Calu3 (cell line): ENCODE measurements around the gene EBF4. TPM values are rescaled to one million over a fixed set of nuclear protein-coding genes. Genes with fewer than 3 reads are reported as not detected.

Experiments used
- Bru-seq: library from RNA; stranded (reverse); fragments of 400-500 nt; gene quantifications from one replicate; lab custom pipeline; 2021; lab: Mats Ljungman, UMichigan
- BruChase-seq, 2 experiments: library from RNA; stranded (reverse); fragments of 400-500 nt; gene quantifications; one replicate each; lab custom pipeline; 2021; lab: Mats Ljungman, UMichigan
- BruUV-seq: library from RNA; stranded (reverse); fragments of 400-500 nt; replicated peaks from 2 replicates; lab custom pipeline; 2021; lab: Mats Ljungman, UMichigan
- CTCF ChIA-PET: fragments of 300-600 bp; sonication (Branson Sonifier 250); formaldehyde crosslinking; loops from one replicate; lab custom pipeline; 2022; ENCODE audit warnings: antibody characterized with exemption; lab: Charles Lee
- DNase-seq: peaks from one replicate; pipeline ENCODE4 v3.0.0; 2022
- H3K27ac Mint-ChIP-seq: one replicate; pipeline ENCODE4 v1.8.0; 2022; ENCODE audit warnings: mixed read lengths; ENCODE audit not compliant: unreplicated experiment
- H3K27me3 Mint-ChIP-seq: one replicate; pipeline ENCODE4 v1.8.0; 2022; ENCODE audit warnings: mixed read lengths; ENCODE audit not compliant: unreplicated experiment
- H3K36me3 Mint-ChIP-seq: one replicate; pipeline ENCODE4 v1.8.0; 2022; ENCODE audit warnings: mild to moderate bottlenecking, moderate library complexity, mixed read lengths; ENCODE audit not compliant: insufficient read depth, unreplicated experiment
- H3K4me1 Mint-ChIP-seq: one replicate; pipeline ENCODE4 v1.8.0; 2022; ENCODE audit warnings: mild to moderate bottlenecking, low read depth, mixed read lengths; ENCODE audit not compliant: unreplicated experiment
- H3K4me3 Mint-ChIP-seq: one replicate; pipeline ENCODE4 v1.8.0; 2022; ENCODE audit warnings: mild to moderate bottlenecking, low read depth, moderate library complexity, mixed read lengths; ENCODE audit not compliant: unreplicated experiment
- H3K9me3 Mint-ChIP-seq: one replicate; pipeline ENCODE4 v1.8.0; 2022; ENCODE audit warnings: low read depth, mixed read lengths; ENCODE audit not compliant: unreplicated experiment
- CTCF ChIP-seq: fragments of 200-600 bp; IDR thresholded peaks from one replicate; pipeline ENCODE4 v1.8.0; 2022; ENCODE audit warnings: antibody characterized with exemption; ENCODE audit not compliant: unreplicated experiment
- intact Hi-C: fragments of 100-400 bp; cut with micrococcal nuclease; formaldehyde crosslinking; loops from one replicate; pipeline ENCODE4 v1.10.0; 2022; ENCODE audit not compliant: unreplicated experiment
- long read RNA-seq: library from polyadenylated mRNA; stranded (forward); transcript quantifications from one replicate; pipeline ENCODE4 v2.0.0, GENCODE V29; 2022
- total RNA-seq: library from RNA; stranded (reverse); gene quantifications from 2 replicates; pipeline ENCODE4 v1.2.3, GENCODE V29; 2022

EBF4 gene
- total RNA-seq (4.3 and 6.6 TPM in 2 replicates), Bru-seq, nascent RNA (percentile 24 among the genes with signal in this experiment), BruChase-seq, experiment 1, labeled RNA remaining after a 6-hour chase (percentile 29 among the genes with signal in this experiment), BruChase-seq, experiment 2, labeled RNA remaining after a 2-hour chase (percentile 33 among the genes with signal in this experiment)
- long read RNA-seq: 0 reads

- Mint-ChIP-seq H3K36me3 (peaks cover 13% of the 10 kb centered on the region), H3K9me3 (no peaks in the 10 kb centered on the region), H3K27me3 (peaks cover 63% of the 10 kb centered on the region), H3K4me3 (peak within 1 kb of the TSS; percentile 88), H3K27ac (peak within 1 kb of the TSS; percentile 83), H3K4me1 (peaks cover 12% of the 10 kb centered on the region)
- no TSS peak for BruUV-seq
- intact Hi-C loops: no loop called here
- DNase-seq: peak; percentile 9
- CTCF ChIA-PET: no interaction called here
- no peak for TF ChIP-seq CTCF
Observed at GRCh38 chr20:2692036-2692885, at the start of gene EBF4. Gene EBF4 (plus strand): TSS chr20:2692780. CDS start chr20:2693646, 866 bp downstream.

- H3K27ac Mint-ChIP-seq: no peak overlapping the region
- peaks cover 4% of the 10 kb centered on the region for H3K36me3 Mint-ChIP-seq
- no peaks in the 10 kb centered on the region for H3K4me1 Mint-ChIP-seq
- TF ChIP-seq CTCF: no peak
- no TSS peak for BruUV-seq
- no peaks in the 10 kb centered on the region for H3K9me3 Mint-ChIP-seq
- DNase-seq: no peak
- intact Hi-C loops: no loop called here
- CTCF ChIA-PET: no interaction called here
- no peaks in the 10 kb centered on the region for H3K27me3 Mint-ChIP-seq
- H3K4me3 Mint-ChIP-seq: no peak overlapping the region
Observed at GRCh38 chr20:2643708-2644107, 48.9 kb upstream of the EBF4 start.

- H3K4me1 Mint-ChIP-seq: peaks cover 9% of the 10 kb centered on the region
- CTCF ChIA-PET: interaction anchor here (0.6 to 1.0 kb wide), 5 partner anchors 12 to 333 kb away, joined by 3 to 5 read pairs (median 3); partner anchors contain the start of gene IDH3B
- H3K27me3 Mint-ChIP-seq: no peaks in the 10 kb centered on the region
- H3K9me3 Mint-ChIP-seq: no peaks in the 10 kb centered on the region
- peak; percentile 93 for DNase-seq
- peak within 1 kb of the TSS; percentile 70 for H3K27ac Mint-ChIP-seq
- peaks cover 41% of the 10 kb centered on the region for H3K36me3 Mint-ChIP-seq
- intact Hi-C loops: no loop called here
- no peak for TF ChIP-seq CTCF
- peak within 1 kb of the TSS; percentile 81 for H3K4me3 Mint-ChIP-seq
- BruUV-seq: TSS peak; percentile 71
Observed at GRCh38 chr20:2651772-2652723, 40.5 kb upstream of the EBF4 start, which contains the start of gene NOP56. Gene NOP56 (plus strand): TSS chr20:2652632. CDS start chr20:2652661, 29 bp downstream.
